GM18505 (cell line): ENCODE results near the gene PRICKLE1.

Experiments
- ATAC-seq: cut with Tn5 transposase; IDR thresholded peaks from one replicate; pipeline ENCODE4 v1.9.1; 2021; ENCODE audit not compliant: unreplicated experiment
- POLR2A ChIP-seq: IDR thresholded peaks from 4 replicates; pipeline ENCODE4 v1.6.1; 2011; ENCODE audit warnings: borderline replicate concordance; ENCODE audit not compliant: insufficient read depth, insufficient read length; ENCODE audit errors: extremely low read depth

The PRICKLE1 gene

DNA sequence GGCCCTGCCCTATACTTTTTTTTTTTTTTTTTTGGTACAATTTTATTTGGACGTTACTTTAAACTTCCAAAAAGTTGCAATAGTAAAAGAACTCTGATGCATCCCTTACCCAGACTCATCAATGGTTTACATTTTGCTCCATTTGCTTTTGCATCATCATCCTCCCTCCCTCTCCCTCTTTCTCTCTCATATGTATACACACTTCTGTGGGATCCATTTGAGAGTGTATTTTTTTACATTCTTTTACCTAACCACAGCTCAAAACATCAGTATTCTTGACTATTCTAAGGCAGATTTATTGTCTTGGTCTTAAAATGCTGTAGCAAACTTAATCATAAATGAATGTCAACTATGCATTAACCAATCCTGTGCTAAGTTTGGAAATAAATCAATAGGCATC, 111.6 kb downstream of the PRICKLE1 start:
- no peak for ATAC-seq
- TF ChIP-seq POLR2A, result no peak

DNA sequence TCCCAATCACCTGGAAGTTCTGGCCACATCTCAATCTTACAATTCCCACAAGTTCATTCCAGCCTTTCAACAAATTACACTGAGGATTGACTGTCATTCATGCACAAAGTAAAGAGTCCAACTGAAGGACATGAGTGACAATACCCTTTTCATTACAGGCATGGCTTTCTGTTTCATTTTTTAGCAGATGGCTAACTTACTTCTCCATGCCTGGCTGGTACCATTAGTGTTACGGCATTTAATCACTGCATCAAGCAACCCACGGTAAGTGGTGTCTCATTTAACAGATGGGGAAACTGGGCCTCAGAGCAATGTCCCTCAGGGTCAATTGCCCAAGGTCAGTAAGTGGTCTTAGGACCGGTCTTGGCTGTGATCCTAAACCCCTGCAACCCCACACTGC, 114.4 kb downstream of the PRICKLE1 start:
- no peak for ATAC-seq
- no peak for TF ChIP-seq POLR2A

DNA sequence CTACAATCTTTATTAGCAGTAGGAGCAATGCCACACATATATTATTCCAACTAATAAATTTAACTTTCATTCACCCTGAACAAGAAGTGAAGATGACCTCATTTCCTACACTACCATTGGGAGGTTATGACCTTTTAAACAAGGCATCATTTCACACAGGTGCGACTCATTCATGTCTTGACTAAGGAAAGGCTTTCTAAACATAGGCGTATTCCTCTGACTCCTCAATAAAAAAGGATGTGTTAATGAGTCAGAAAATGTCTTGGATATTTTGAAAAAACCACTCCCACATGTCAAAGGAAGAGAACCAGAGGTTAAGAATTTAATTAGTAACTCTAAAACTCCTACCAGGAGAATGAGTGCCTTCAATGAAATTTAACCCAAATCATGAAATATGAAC, 115.2 kb downstream of the PRICKLE1 start:
- TF ChIP-seq POLR2A, result no peak
- ATAC-seq, result no peak

DNA sequence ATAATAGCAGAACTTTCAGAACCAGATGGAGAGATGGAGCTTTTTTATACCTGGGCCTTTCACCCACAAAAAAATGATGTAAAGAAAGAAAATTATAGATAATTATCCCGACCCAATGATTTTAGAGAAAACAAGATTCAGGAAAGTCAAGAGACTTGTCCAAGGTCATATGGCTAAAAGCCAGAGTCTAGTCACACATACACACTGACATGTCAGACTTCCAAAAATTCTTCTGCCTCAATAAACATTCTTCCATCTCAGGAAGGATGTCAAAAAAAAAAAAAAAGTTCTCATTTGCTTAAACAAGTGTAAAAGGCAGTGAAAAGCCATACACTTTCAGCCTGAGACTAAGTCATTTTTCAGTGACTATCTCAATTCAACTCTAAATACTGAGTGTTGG, 116.0 kb downstream of the PRICKLE1 start:
- no peak for TF ChIP-seq POLR2A
- ATAC-seq, result no peak

DNA sequence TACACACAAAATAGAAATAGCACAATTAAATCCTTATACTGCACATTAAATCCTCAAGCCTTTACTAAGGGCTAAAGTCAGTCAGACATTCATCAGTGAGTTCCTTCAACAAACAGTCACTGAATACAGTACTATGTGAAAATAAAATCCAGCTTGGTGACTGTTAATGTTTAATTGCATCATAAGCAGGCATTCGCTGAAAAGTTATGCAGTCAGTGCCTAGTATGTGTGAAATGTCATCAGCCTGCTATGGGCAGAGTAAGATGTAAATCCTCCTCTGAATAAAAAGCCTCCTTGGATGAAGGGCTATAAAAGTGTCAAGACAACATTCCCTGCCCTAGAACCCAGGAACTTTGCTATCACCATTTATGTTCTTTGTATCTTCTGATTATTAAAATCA, 116.4 kb downstream of the PRICKLE1 start:
- no peak for ATAC-seq
- no peak for TF ChIP-seq POLR2A

DNA sequence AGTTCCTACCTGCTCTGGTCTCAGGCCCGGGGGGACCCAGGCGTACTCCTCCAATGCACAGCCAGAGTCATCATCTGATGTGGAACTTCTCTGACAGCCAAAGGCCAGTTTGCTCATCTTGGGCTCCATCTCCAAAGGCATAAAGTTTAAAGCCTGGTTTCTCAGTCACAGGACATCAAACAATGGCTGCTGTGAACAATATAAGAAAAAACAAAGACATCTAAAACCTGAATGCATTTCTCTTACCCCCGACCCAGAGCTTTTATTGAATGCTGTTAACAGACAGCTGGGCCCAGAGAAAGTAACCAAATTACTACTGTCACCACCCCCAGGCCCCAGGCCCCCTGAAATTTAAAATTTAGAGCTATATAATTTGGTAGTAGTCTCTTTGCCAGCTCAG, 117.2 kb downstream of the PRICKLE1 start:
- TF ChIP-seq POLR2A, result no peak
- ATAC-seq, result no peak

DNA sequence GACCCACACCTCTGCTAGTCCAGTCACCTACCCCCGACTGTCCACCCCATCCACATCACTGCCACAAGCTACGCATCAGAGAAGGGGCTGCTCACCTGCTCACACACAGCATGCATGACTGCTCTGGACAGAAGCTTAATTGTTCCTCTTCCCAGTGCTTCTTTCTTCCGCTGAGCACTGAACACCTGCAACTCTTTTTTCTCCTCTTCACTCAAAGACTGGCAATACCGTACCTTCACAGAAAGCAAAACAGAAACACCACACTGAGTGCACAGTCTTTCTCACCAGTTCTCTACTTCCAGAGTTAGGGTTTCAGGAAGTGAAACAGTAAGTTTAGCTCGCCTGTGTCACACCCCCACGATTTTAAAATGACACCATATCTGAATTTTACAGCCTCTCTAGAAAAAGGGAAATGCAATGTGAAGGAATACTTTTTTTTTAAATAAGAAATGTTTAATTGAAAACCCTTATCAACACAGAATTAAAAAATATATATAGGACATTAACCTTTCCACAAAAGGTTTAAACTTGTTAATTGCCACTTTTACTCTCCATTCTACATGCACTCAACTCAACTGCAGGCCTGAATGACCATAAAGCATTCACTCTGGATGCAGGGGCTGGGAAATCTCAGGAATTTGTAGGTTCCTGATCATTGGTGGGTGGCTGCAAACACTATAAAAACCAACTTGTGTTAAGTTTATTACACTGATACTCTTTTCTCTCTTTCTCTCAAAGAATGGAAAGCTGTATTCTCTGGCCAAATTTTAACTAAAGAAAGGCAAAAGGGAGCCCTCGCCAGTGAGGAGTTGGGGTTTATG, 120.0 kb downstream of the PRICKLE1 start:
- ATAC-seq, result peak; percentile 97
- no peak for TF ChIP-seq POLR2A

DNA sequence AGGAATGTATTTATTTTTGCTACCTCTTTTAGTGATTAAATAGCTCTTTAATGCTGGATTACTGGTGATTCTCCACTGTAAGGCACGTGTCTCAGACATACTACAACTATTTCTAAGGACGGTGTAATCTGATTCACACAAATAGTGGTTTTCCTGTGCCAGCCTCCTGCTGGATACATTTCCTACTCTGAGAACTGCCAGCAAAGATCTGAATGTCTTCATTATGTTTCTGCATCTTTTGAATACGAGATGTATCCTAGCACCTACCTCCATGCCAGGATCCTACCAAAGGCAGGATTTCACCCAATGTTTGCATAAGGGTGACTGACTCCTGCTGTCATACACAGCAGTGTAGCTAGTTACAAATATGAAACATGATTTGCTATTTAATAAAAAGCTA, 120.6 kb downstream of the PRICKLE1 start:
- ATAC-seq, result peak; percentile 3
- TF ChIP-seq POLR2A, result no peak

DNA sequence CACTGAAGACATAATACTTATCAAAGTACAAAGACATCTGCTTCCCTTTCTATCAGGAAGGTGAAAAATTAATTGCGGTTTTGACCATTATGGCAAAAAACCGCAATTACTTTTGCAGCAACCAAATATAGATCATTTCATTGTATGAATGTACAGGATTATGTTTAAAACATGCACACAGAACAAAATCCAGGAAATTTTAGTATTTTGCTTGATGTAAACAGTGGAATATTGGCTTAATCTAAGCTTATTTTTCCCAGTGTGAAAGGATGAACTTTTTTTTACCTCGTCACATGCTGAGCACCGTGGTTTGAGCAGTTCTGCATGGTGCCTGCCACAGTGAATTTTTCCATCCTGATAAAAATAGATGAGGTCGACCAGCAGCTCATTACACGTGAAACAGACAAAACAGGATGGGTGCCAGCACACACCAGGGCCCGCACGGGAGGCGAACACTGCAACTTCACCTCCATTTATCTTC, 121.2 kb downstream of the PRICKLE1 start:
- ATAC-seq, result no peak

DNA sequence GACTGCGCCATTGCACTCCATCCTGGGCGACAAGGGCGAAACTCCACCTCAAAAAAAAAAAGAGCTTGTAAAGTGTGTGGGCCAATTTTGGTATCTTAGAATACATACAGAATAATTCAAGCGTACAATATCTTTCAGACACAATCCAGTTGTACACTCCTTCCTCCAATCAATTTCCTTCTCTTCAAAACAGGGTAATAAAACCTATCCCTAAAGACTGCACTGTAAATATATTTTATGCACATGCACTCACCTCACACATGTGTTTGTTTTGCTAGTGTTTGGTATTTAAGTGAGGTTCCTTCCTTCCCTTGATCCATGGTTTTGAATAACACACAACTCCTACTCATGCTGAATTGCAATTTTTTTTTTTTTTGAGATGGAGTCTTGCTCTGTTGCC, 125.9 kb downstream of the PRICKLE1 start:
- no peak for ATAC-seq
- no peak for TF ChIP-seq POLR2A

More for the DNA sequence above, 121.2 kb downstream of the PRICKLE1 start:
- no peak for TF ChIP-seq POLR2A

DNA sequence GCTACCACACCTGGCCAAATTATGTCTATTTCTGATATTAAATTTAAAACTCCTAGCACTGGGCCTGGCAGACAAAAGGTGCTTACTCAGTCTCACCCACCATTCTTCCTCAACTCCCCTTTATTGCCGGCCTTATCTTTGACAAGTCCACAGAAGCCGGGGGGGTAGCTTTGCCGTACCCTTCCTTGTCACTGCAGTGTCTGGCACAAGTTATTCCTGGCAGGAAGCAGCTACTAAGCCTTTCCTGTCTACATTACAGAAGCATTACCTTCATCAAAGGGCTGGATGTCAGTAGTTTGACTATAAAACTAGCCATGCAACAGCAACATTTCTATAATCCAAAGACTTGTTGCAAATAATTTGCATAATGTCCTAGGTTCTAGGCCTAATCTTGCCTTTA, 127.1 kb downstream of the PRICKLE1 start:
- ATAC-seq, result no peak
- no peak for TF ChIP-seq POLR2A

DNA sequence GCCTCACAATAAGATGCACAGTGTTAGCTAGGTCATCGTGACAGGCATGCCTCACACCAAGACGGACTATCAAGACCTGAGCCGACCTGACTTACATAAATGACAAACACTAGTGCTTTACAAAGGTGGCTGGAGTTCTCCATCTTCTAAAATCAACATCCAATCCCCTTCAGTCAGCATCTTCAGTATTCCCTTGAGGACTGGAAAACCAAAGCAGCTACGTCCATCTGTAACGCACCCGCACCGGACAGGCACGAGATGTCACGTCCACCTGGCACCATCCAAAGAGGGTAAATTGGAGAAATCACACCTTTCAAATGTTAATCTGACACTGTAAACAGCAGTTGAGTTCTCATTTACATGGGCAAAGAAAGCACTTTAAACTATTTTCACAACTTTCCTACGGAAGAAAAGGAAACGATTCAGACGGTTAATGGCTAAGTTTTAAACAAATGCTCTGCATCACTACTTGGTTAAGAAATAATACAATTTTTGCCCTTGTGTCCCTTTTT, 130.2 kb downstream of the PRICKLE1 start:
- no peak for TF ChIP-seq POLR2A
- no peak for ATAC-seq

DNA sequence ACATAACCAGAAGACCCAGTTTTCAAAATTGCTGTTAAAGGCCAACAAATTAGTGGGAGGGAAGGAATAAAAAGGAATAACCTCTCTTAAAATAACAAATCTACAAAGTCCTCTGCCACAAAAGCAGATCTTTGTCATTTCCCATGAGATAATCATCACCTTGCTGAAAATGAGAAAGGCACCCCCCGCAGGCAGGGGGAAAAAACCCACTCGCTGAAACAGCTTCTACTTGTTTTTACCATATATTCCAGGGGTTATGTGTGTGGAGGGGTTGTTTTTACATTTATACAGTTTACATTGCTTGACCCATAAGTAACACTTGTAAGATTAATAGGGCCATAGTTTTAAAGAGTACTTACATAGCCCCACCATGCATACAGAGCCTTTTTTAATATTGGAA, 131.0 kb downstream of the PRICKLE1 start:
- TF ChIP-seq POLR2A, result no peak
- ATAC-seq, result no peak

DNA sequence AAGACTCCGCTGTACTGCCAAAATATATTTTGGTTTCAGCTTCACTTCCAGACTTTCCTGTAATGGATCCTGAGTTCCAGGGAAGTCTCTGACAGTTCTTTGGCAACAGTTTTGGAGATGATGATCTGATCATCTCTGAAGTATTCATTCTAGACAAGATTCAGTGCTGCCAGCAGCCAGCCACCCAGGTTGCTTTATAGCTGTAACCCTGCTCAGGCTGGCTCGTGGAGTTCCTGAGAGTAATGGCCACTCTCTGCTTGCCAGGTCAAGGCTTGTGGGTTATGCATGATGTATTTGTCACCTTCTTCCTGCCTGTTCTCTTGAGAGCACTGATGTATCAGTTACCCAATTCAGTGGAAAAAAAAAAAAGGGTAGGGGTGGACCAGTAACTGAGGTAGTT, 139.3 kb downstream of the PRICKLE1 start:
- TF ChIP-seq POLR2A, result no peak

More for the DNA sequence above, 139.3 kb downstream of the PRICKLE1 start:
- no peak for ATAC-seq
